ENCODE data around the gene GNA15.
"Not testable (repeated sequence)": the region's sequence is repeated elsewhere in the genome, so short reads cannot be mapped to it uniquely, and the experiment has no call there.

Gene GNA15

GRCh38 chr19:3190921-3191805, 55.3 kb downstream of the GNA15 start:
- no peak for DNase-seq (ENCODE audit: low read depth)

- DNase-seq (ENCODE audit: low read depth) = not testable (repeated sequence)
Observed at GRCh38 chr19:3191806-3192104, 55.9 kb downstream of the GNA15 start.

- no peak for DNase-seq (ENCODE audit: low read depth)
Observed at GRCh38 chr19:3192228-3192635, 56.4 kb downstream of the GNA15 start.

GRCh38 chr19:3192684-3193083, 56.9 kb downstream of the GNA15 start:
- DNase-seq (ENCODE audit: low read depth) = no peak

- DNase-seq (ENCODE audit: low read depth) = no peak
Observed at GRCh38 chr19:3193256-3194105, 57.6 kb downstream of the GNA15 start.

- no peak for DNase-seq (ENCODE audit: low read depth)
Observed at GRCh38 chr19:3194106-3195087, 58.6 kb downstream of the GNA15 start.

GRCh38 chr19:3196064-3196932, 60.5 kb downstream of the GNA15 start:
- DNase-seq (ENCODE audit: low read depth) = no peak

- DNase-seq (ENCODE audit: low read depth) = no peak
Observed at GRCh38 chr19:3196933-3197205, 61.0 kb downstream of the GNA15 start.

GRCh38 chr19:3198901-3199700, 63.3 kb downstream of the GNA15 start:
- DNase-seq (ENCODE audit: low read depth) = no peak

- no peak for DNase-seq (ENCODE audit: low read depth)
Observed at GRCh38 chr19:3201072-3201700, 65.4 kb downstream of the GNA15 start.

- DNase-seq (ENCODE audit: low read depth) = no peak
Observed at GRCh38 chr19:3201911-3202310, 66.1 kb downstream of the GNA15 start.

GRCh38 chr19:3202346-3202745, 66.5 kb downstream of the GNA15 start:
- DNase-seq (ENCODE audit: low read depth) = no peak

GRCh38 chr19:3202895-3203294, 67.1 kb downstream of the GNA15 start:
- not testable (repeated sequence) for DNase-seq (ENCODE audit: low read depth)

GRCh38 chr19:3203805-3204645, 68.2 kb downstream of the GNA15 start:
- no peak for DNase-seq (ENCODE audit: low read depth)

- DNase-seq (ENCODE audit: low read depth) = no peak
Observed at GRCh38 chr19:3204646-3205275, 68.9 kb downstream of the GNA15 start.

GRCh38 chr19:3206216-3206953, 70.6 kb downstream of the GNA15 start:
- no peak for DNase-seq (ENCODE audit: low read depth)

- no peak for DNase-seq (ENCODE audit: low read depth)
Observed at GRCh38 chr19:3207461-3208242, 71.8 kb downstream of the GNA15 start.

Data from stimulated activated CD4-positive, alpha-beta T cell treated with anti-CD3 and anti-CD28 coated beads, Interleukin-2, amount 100 ng/mL, for 4 hours (primary cell).